ENCODE results near the gene FAM3C.

Gene FAM3C

GRCh38 chr7:121336579-121336978 is 59.5 kb downstream of the FAM3C start:
- TF ChIP-seq, protein P1, sequence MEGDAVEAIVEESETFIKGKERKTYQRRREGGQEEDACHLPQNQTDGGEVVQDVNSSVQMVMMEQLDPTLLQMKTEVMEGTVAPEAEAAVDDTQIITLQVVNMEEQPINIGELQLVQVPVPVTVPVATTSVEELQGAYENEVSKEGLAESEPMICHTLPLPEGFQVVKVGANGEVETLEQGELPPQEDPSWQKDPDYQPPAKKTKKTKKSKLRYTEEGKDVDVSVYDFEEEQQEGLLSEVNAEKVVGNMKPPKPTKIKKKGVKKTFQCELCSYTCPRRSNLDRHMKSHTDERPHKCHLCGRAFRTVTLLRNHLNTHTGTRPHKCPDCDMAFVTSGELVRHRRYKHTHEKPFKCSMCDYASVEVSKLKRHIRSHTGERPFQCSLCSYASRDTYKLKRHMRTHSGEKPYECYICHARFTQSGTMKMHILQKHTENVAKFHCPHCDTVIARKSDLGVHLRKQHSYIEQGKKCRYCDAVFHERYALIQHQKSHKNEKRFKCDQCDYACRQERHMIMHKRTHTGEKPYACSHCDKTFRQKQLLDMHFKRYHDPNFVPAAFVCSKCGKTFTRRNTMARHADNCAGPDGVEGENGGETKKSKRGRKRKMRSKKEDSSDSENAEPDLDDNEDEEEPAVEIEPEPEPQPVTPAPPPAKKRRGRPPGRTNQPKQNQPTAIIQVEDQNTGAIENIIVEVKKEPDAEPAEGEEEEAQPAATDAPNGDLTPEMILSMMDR (IDR thresholded peaks at IDR 0.05; ENCODE audit: control insufficient read depth, extremely low read depth, insufficient read depth): no peak
- H3K4me3 ChIP-seq (ENCODE audit: low read depth, low read length): no peak overlapping the region
- no peak for DNase-seq (ENCODE audit: low read depth)

DNA sequence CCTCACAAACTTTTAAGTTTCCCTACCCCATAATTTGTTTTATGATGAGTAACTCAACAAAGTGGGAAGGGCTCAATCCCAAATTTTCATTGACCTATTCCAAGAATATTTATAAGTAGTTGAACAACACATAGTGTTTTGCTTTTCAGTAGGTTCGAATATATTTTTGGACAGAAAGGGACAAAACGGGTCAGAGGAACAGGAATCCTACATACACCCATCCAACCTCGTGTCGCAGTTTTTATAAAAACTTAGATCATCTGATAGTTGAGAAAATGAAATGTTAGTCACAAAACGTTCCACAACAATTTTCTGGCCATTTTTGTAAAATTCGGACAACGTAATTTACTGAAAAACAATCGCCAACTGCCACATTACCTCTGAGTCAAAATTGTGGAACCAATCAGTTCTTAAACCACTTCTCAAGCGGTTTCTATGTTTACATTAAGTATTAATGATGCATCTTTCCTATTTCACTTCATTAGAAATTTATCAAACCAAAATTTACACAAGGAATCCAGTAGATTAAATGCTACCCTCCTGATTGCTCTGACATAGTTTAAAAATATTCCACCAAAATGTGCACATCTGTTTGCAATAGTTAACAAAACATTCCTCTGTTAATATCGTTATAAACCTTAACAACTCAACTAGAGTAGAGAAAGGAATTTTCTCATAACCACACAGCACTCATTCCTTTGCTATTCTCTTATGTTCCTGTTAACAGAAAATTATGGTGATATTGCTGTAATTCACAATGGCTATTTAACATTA is 61.0 kb downstream of the FAM3C start:
- TF ChIP-seq, protein P1 (IDR thresholded peaks at IDR 0.05; ENCODE audit: control insufficient read depth, extremely low read depth, insufficient read depth): no peak
- DNase-seq (ENCODE audit: low read depth): no peak

GRCh38 chr7:121334376-121334775 is 61.7 kb downstream of the FAM3C start:
- H3K4me3 ChIP-seq (ENCODE audit: low read depth, low read length): no peak overlapping the region
- DNase-seq (ENCODE audit: low read depth): no peak
- TF ChIP-seq, protein P1 (IDR thresholded peaks at IDR 0.05; ENCODE audit: control insufficient read depth, extremely low read depth, insufficient read depth): no peak

More for the DNA sequence above, 61.0 kb downstream of the FAM3C start:
- no peak overlapping the region for H3K4me3 ChIP-seq (ENCODE audit: low read depth, low read length)

- no peak overlapping the region for H3K4me3 ChIP-seq (ENCODE audit: low read depth, low read length)
- no peak for DNase-seq (ENCODE audit: low read depth)
- TF ChIP-seq, protein P1 (IDR thresholded peaks at IDR 0.05; ENCODE audit: control insufficient read depth, extremely low read depth, insufficient read depth): no peak
Observed at GRCh38 chr7:121331574-121331973, 64.5 kb downstream of the FAM3C start.

DNA sequence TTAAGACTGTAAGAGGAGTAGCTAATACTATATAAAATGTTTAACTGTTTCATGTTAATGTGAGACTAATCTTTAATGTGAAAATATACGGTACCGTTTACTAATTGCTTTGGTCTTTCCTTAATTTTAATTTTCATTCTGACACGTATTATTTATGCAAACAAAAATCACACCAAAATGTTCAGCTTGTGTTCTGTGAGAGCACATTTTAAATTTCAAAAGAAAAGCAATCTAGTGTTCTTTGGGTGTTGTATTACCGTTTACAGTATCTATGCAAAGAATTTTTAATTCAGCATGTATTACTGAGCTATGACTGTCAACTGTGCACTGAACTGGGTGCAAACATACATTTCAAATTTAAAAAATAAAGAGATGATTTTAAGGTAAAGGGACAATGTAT is 65.1 kb downstream of the FAM3C start:
- no peak for DNase-seq (ENCODE audit: low read depth)
- TF ChIP-seq, protein P1 (IDR thresholded peaks at IDR 0.05; ENCODE audit: control insufficient read depth, extremely low read depth, insufficient read depth): no peak
- no peak overlapping the region for H3K4me3 ChIP-seq (ENCODE audit: low read depth, low read length)

DNA sequence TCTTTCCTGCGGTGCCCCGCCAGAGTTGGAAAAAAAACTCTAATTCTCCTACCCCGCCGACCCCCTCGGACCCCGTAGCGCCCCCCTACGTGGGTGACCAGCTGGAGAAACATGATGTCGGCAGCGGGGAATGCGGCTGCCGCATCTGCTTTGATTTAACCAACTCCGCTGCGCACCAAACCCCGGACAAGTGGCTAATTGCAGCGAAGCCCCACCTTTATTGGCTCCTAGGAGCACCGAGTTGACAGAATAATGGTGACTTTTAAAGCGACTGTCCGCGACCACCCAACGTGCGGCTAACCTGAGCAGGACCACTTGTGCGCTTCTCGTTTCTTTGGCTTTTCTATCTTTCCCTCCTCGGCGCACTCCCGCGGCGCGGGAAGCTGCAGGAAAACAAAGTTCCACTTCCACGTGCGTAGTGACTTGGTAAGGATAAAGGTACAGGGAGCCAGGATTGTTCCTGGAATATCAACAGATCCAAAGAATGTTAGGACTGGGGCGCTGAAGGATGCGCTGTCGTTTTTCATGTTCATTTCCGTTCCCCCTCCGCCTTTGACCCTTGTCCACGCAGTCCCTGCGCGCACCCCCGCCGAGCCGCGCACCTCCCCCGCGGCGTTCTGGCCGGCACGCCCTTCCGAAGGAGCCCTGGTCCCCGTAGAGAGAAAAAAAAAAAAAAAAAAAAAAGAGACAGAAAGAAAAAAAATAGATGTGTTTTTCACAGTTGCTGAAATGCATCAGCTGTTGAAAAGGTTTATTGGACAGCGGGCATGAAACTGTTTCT is 65.9 kb downstream of the FAM3C start:
- H3K4me3 ChIP-seq (ENCODE audit: low read depth, low read length): no peak overlapping the region
- DNase-seq (ENCODE audit: low read depth): no peak
- TF ChIP-seq, protein P1 (IDR thresholded peaks at IDR 0.05; ENCODE audit: control insufficient read depth, extremely low read depth, insufficient read depth): no peak
